BLaER1 treated with 17β-estradiol and CSF1 and Interleukin-3, amounts not matched to agents 10 nM and 100 nM (cell line): ENCODE results near the gene GRIK2.

ENCODE experiments used
- H3K27ac ChIP-seq, 11 experiments: shearing (Covaris generic); formaldehyde crosslinking; 2 replicates each; pipeline ENCODE4 v1.8.1; 2022
- H3K27me3 ChIP-seq, 11 experiments: shearing (Covaris generic); formaldehyde crosslinking; 2 replicates each; pipeline ENCODE4 v1.8.1; 2022
- H3K36me3 ChIP-seq, 11 experiments: shearing (Covaris generic); formaldehyde crosslinking; 2 replicates each; pipeline ENCODE4 v1.8.1; 2022
- H3K4me1 ChIP-seq, 10 experiments: shearing (Covaris generic); formaldehyde crosslinking; 2 replicates each; pipeline ENCODE4 v1.8.1; 2022
- H3K4me2 ChIP-seq, 11 experiments: shearing (Covaris generic); formaldehyde crosslinking; 2 replicates each; pipeline ENCODE4 v1.8.1; 2022
- H3K4me3 ChIP-seq, 10 experiments: shearing (Covaris generic); formaldehyde crosslinking; 2 replicates each; pipeline ENCODE4 v1.8.1; 2022
- H3K9ac ChIP-seq, 11 experiments: shearing (Covaris generic); formaldehyde crosslinking; 2 replicates each; pipeline ENCODE4 v1.8.1; 2022
- H3K9me3 ChIP-seq, 11 experiments: shearing (Covaris generic); formaldehyde crosslinking; replicated peaks in 1 of 11; 2 replicates each; pipeline ENCODE4 v1.8.1; 2022
- H4K20me1 ChIP-seq, 11 experiments: shearing (Covaris generic); formaldehyde crosslinking; 2 replicates each; pipeline ENCODE4 v1.8.1; 2022
- Cebpa-rat ChIP-seq, 11 experiments: shearing (Covaris generic); IDR thresholded peaks; 2 replicates each; pipeline ENCODE4 v1.8.1; 2022

GRIK2 gene

GRCh38 chr6:101444717-101445116 lies 51.2 kb downstream of the GRIK2 start:
- H3K4me1 ChIP-seq = no peaks in the 10 kb centered on the region
- no peak for TF ChIP-seq Cebpa-rat (IDR thresholded peaks at IDR 0.05)
- H3K36me3 ChIP-seq = no peaks in the 10 kb centered on the region
- no peak overlapping the region for H3K9ac ChIP-seq
- H3K27me3 ChIP-seq = no peaks in the 10 kb centered on the region
- no peak overlapping the region for H3K27ac ChIP-seq
- H4K20me1 ChIP-seq = no peaks in the 10 kb centered on the region
- no peak overlapping the region for H3K4me2 ChIP-seq
- H3K4me3 ChIP-seq = no peak overlapping the region
- no peaks in the 10 kb centered on the region for H3K9me3 ChIP-seq

- no peaks in the 10 kb centered on the region for H3K9me3 ChIP-seq
- no peaks in the 10 kb centered on the region for H3K4me1 ChIP-seq
- no peak for TF ChIP-seq Cebpa-rat (IDR thresholded peaks at IDR 0.05)
- H3K9ac ChIP-seq = no peak overlapping the region
- no peak overlapping the region for H3K27ac ChIP-seq
- H3K27me3 ChIP-seq = no peaks in the 10 kb centered on the region
- H4K20me1 ChIP-seq = no peaks in the 10 kb centered on the region
- H3K4me2 ChIP-seq = no peak overlapping the region
- no peaks in the 10 kb centered on the region for H3K36me3 ChIP-seq
- no peak overlapping the region for H3K4me3 ChIP-seq
Observed at GRCh38 chr6:101445527-101445926, 52.0 kb downstream of the GRIK2 start.

- Histone ChIP-seq H3K9me3 (no peaks in the 10 kb centered on the region), H3K27ac (no peak overlapping the region), H3K9ac (no peak overlapping the region), H3K36me3 (no peaks in the 10 kb centered on the region), H3K4me3 (no peak overlapping the region), H3K27me3 (no peaks in the 10 kb centered on the region), H4K20me1 (no peaks in the 10 kb centered on the region), H3K4me1 (no peaks in the 10 kb centered on the region), H3K4me2 (no peak overlapping the region)
- no peak for TF ChIP-seq Cebpa-rat (IDR thresholded peaks at IDR 0.05)
Observed at GRCh38 chr6:101450901-101451300, 57.4 kb downstream of the GRIK2 start.

- H3K9me3 ChIP-seq = no peaks in the 10 kb centered on the region
- H4K20me1 ChIP-seq = no peaks in the 10 kb centered on the region
- TF ChIP-seq Cebpa-rat (IDR thresholded peaks at IDR 0.05) = no peak
- no peak overlapping the region for H3K4me2 ChIP-seq
- no peaks in the 10 kb centered on the region for H3K27me3 ChIP-seq
- H3K4me1 ChIP-seq = no peaks in the 10 kb centered on the region
- no peak overlapping the region for H3K4me3 ChIP-seq
- H3K27ac ChIP-seq = no peak overlapping the region
- H3K9ac ChIP-seq = no peak overlapping the region
- H3K36me3 ChIP-seq = no peaks in the 10 kb centered on the region
Observed at GRCh38 chr6:101451981-101452380, 58.5 kb downstream of the GRIK2 start.

GRCh38 chr6:101453221-101453620 lies 59.7 kb downstream of the GRIK2 start:
- Histone ChIP-seq H3K4me3 (no peak overlapping the region), H3K27me3 (no peaks in the 10 kb centered on the region), H3K27ac (no peak overlapping the region), H3K4me1 (no peaks in the 10 kb centered on the region), H3K9ac (no peak overlapping the region), H3K4me2 (no peak overlapping the region), H3K9me3 (no peaks in the 10 kb centered on the region), H3K36me3 (no peaks in the 10 kb centered on the region), H4K20me1 (no peaks in the 10 kb centered on the region)
- TF ChIP-seq Cebpa-rat (IDR thresholded peaks at IDR 0.05) = no peak

GRCh38 chr6:101454106-101454676 lies 60.7 kb downstream of the GRIK2 start:
- no peaks in the 10 kb centered on the region for H3K27me3 ChIP-seq
- no peak overlapping the region for H3K27ac ChIP-seq
- H3K36me3 ChIP-seq = no peaks in the 10 kb centered on the region
- H3K9ac ChIP-seq = no peak overlapping the region
- no peaks in the 10 kb centered on the region for H3K4me1 ChIP-seq
- H3K4me3 ChIP-seq = no peak overlapping the region
- TF ChIP-seq Cebpa-rat (IDR thresholded peaks at IDR 0.05) = no peak
- H3K4me2 ChIP-seq = no peak overlapping the region
- H3K9me3 ChIP-seq = no peaks in the 10 kb centered on the region
- H4K20me1 ChIP-seq = no peaks in the 10 kb centered on the region

- no peaks in the 10 kb centered on the region for H4K20me1 ChIP-seq
- H3K4me2 ChIP-seq = no peak overlapping the region
- no peak overlapping the region for H3K4me3 ChIP-seq
- H3K36me3 ChIP-seq = no peaks in the 10 kb centered on the region
- no peak for TF ChIP-seq Cebpa-rat (IDR thresholded peaks at IDR 0.05)
- H3K27me3 ChIP-seq = no peaks in the 10 kb centered on the region
- no peaks in the 10 kb centered on the region for H3K4me1 ChIP-seq
- no peaks in the 10 kb centered on the region for H3K9me3 ChIP-seq
- no peak overlapping the region for H3K27ac ChIP-seq
- no peak overlapping the region for H3K9ac ChIP-seq
Observed at GRCh38 chr6:101458336-101458735, 64.8 kb downstream of the GRIK2 start.

- no peaks in the 10 kb centered on the region for H3K36me3 ChIP-seq
- H4K20me1 ChIP-seq = no peaks in the 10 kb centered on the region
- H3K27ac ChIP-seq = no peak overlapping the region
- no peak overlapping the region for H3K4me3 ChIP-seq
- no peaks in the 10 kb centered on the region for H3K4me1 ChIP-seq
- no peaks in the 10 kb centered on the region for H3K27me3 ChIP-seq
- no peaks in the 10 kb centered on the region for H3K9me3 ChIP-seq
- TF ChIP-seq Cebpa-rat (IDR thresholded peaks at IDR 0.05) = no peak
- no peak overlapping the region for H3K4me2 ChIP-seq
- no peak overlapping the region for H3K9ac ChIP-seq
Observed at GRCh38 chr6:101458826-101459225, 65.3 kb downstream of the GRIK2 start.

GRCh38 chr6:101462576-101462975 lies 69.1 kb downstream of the GRIK2 start:
- Histone ChIP-seq H4K20me1 (no peaks in the 10 kb centered on the region), H3K9ac (no peak overlapping the region), H3K4me2 (no peak overlapping the region), H3K27me3 (no peaks in the 10 kb centered on the region), H3K4me3 (no peak overlapping the region), H3K4me1 (no peaks in the 10 kb centered on the region), H3K27ac (no peak overlapping the region), H3K36me3 (no peaks in the 10 kb centered on the region), H3K9me3 (no peaks in the 10 kb centered on the region)
- TF ChIP-seq Cebpa-rat (IDR thresholded peaks at IDR 0.05) = no peak

- H3K36me3 ChIP-seq = no peaks in the 10 kb centered on the region
- H3K9ac ChIP-seq = no peak overlapping the region
- no peaks in the 10 kb centered on the region for H4K20me1 ChIP-seq
- H3K27me3 ChIP-seq = no peaks in the 10 kb centered on the region
- no peak overlapping the region for H3K4me3 ChIP-seq
- H3K4me2 ChIP-seq = no peak overlapping the region
- no peak overlapping the region for H3K27ac ChIP-seq
- H3K9me3 ChIP-seq = no peaks in the 10 kb centered on the region
- TF ChIP-seq Cebpa-rat (IDR thresholded peaks at IDR 0.05) = no peak
- no peaks in the 10 kb centered on the region for H3K4me1 ChIP-seq
Observed at GRCh38 chr6:101465863-101466262, 72.4 kb downstream of the GRIK2 start.
